Measurements from ENCODE around the gene WDR64.

Gene WDR64

GRCh38 chr1:241660424-241660972, 8.4 kb downstream of the WDR64 start:
- H3K4me3 ChIP-seq (ENCODE audit: low read depth, low read length), result no peak overlapping the region
- TF ChIP-seq MYC (IDR thresholded peaks at IDR 0.05; ENCODE audit: low read depth, low read length) (no peak), POLR2A (IDR thresholded peaks at IDR 0.05; ENCODE audit: extremely low read depth, insufficient read length) (no peak), MAX (IDR thresholded peaks at IDR 0.05; ENCODE audit: low read depth, low read length) (no peak)
- TF ChIP-seq, protein P1, sequence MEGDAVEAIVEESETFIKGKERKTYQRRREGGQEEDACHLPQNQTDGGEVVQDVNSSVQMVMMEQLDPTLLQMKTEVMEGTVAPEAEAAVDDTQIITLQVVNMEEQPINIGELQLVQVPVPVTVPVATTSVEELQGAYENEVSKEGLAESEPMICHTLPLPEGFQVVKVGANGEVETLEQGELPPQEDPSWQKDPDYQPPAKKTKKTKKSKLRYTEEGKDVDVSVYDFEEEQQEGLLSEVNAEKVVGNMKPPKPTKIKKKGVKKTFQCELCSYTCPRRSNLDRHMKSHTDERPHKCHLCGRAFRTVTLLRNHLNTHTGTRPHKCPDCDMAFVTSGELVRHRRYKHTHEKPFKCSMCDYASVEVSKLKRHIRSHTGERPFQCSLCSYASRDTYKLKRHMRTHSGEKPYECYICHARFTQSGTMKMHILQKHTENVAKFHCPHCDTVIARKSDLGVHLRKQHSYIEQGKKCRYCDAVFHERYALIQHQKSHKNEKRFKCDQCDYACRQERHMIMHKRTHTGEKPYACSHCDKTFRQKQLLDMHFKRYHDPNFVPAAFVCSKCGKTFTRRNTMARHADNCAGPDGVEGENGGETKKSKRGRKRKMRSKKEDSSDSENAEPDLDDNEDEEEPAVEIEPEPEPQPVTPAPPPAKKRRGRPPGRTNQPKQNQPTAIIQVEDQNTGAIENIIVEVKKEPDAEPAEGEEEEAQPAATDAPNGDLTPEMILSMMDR (IDR thresholded peaks at IDR 0.05; ENCODE audit: low read depth, low read length), result no peak
- no peak for DNase-seq (ENCODE audit: low read depth)

DNA sequence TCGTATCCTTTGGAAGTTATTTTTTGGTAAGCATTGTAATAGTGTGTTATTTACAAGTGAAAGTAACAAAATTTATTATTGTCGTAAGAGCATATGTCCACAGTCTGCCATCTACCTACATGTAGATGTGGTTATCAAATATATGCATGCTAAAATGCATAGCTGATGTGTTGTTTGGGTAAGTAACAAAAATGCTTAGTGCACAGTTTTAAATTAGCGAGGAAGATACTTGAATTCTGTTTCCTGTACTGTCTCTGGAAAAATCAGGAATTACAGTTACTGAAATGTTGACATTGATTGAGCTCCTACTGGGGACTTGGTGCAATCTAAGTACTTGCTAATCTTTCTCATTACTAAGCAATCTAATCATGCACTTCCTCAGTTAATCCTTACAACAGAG, 14.3 kb downstream of the WDR64 start:
- TF ChIP-seq POLR2A (IDR thresholded peaks at IDR 0.05; ENCODE audit: extremely low read depth, insufficient read length), result no peak
- TF ChIP-seq, protein P1 (IDR thresholded peaks at IDR 0.05; ENCODE audit: low read depth, low read length), result no peak
- TF ChIP-seq MYC (IDR thresholded peaks at IDR 0.05; ENCODE audit: low read depth, low read length), result no peak
- no peak overlapping the region for H3K4me3 ChIP-seq (ENCODE audit: low read depth, low read length)
- DNase-seq (ENCODE audit: low read depth), result no peak

DNA sequence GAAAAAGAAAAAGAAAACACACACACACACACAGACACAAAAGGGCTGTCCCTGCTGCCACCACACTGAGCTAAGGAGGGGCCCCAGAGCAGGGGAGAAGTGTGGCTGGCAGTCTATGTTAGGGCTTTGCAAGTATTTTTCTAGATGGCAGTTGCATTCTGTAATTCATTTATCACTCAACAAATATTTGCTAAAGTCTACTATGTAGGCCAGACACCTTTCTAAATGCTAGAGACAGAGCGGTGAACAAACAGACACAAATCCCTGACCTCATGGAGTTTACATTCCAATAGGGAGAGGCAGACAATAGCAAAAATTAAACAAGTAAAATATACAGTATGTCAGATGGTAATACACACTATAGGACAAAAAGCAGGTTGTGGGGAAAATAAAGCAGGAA, 20.2 kb downstream of the WDR64 start:
- H3K4me3 ChIP-seq (ENCODE audit: low read depth, low read length), result no peak overlapping the region
- TF ChIP-seq MAX (IDR thresholded peaks at IDR 0.05; ENCODE audit: low read depth, low read length) (no peak), POLR2A (IDR thresholded peaks at IDR 0.05; ENCODE audit: extremely low read depth, insufficient read length) (no peak), MYC (IDR thresholded peaks at IDR 0.05; ENCODE audit: low read depth, low read length) (no peak)
- TF ChIP-seq, protein P1 (IDR thresholded peaks at IDR 0.05; ENCODE audit: low read depth, low read length), result no peak
- DNase-seq (ENCODE audit: low read depth), result no peak

DNA sequence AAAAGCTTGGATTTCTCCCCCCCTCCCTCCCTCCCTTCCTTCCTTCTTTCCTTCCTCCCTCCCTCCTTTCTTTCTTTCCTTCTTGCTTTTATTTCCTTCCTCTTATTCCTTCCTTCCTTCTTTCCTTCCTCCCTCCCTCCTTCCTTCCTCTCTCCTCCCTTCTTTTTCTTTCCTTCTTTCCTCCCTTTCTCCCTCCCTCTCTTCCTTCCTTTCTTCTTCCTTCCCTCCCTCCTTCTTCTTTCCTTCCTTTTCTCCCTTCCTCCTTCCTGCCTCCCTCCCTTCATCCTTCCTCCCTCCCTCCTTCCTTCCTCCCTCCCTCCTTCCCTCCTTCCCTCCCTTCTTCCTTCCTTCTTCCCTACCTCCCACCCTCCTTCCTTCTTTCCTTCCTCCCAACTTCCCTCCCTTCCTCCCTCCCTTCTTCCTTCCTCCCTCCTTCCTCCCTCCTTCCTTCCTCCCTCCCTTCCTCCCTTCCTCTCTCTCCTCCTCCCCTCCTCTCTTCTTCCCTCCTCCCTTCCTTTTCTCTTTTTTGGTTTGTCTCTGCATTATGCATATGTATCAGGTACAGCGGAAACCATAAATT, 22.8 kb downstream of the WDR64 start:
- no peak for TF ChIP-seq MAX (IDR thresholded peaks at IDR 0.05; ENCODE audit: low read depth, low read length)
- TF ChIP-seq MYC (IDR thresholded peaks at IDR 0.05; ENCODE audit: low read depth, low read length), result no peak
- TF ChIP-seq POLR2A (IDR thresholded peaks at IDR 0.05; ENCODE audit: extremely low read depth, insufficient read length), result no peak
- TF ChIP-seq, protein P1 (IDR thresholded peaks at IDR 0.05; ENCODE audit: low read depth, low read length), result no peak
- DNase-seq (ENCODE audit: low read depth), result no peak
- no peak overlapping the region for H3K4me3 ChIP-seq (ENCODE audit: low read depth, low read length)

DNA sequence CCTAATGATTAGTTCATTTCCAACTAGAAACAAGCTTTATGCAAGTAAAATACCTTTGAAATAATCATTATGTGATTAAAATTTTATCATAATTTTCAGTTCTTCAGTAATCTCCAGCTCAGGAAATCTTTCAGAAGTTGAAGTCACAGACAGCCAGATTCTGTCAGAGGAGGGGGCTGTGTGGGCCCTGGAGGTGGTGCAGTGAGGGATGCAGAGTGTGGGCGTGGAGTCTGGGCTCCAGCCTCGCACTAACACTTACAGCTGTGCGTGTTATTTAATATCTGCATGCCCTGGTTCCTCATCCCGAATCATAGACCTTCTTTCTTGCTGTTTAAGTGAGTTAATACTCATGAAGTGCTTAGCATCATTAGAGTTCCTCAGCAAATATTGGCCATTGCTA, 23.9 kb downstream of the WDR64 start:
- H3K4me3 ChIP-seq (ENCODE audit: low read depth, low read length), result no peak overlapping the region
- TF ChIP-seq MYC (IDR thresholded peaks at IDR 0.05; ENCODE audit: low read depth, low read length), result no peak
- no peak for TF ChIP-seq POLR2A (IDR thresholded peaks at IDR 0.05; ENCODE audit: extremely low read depth, insufficient read length)
- TF ChIP-seq, protein P1 (IDR thresholded peaks at IDR 0.05; ENCODE audit: low read depth, low read length), result no peak
- no peak for TF ChIP-seq MAX (IDR thresholded peaks at IDR 0.05; ENCODE audit: low read depth, low read length)
- DNase-seq (ENCODE audit: low read depth), result no peak

Measured in NB4 (cell line).